GM20000 (cell line): ENCODE measurements around the gene GABRR2.

Experiments used
- DNase-seq: peaks from one replicate; pipeline ENCODE4 v3.0.0; 2012; ENCODE audit warnings: low spot score
- TF ChIP-seq, protein P1 (sequence below): IDR thresholded peaks from 2 replicates; pipeline ENCODE4 v1.5.1; 2012; ENCODE audit warnings: mild to moderate bottlenecking, control low read depth; ENCODE audit errors: extremely low read depth, missing control alignments

Gene GABRR2

DNA sequence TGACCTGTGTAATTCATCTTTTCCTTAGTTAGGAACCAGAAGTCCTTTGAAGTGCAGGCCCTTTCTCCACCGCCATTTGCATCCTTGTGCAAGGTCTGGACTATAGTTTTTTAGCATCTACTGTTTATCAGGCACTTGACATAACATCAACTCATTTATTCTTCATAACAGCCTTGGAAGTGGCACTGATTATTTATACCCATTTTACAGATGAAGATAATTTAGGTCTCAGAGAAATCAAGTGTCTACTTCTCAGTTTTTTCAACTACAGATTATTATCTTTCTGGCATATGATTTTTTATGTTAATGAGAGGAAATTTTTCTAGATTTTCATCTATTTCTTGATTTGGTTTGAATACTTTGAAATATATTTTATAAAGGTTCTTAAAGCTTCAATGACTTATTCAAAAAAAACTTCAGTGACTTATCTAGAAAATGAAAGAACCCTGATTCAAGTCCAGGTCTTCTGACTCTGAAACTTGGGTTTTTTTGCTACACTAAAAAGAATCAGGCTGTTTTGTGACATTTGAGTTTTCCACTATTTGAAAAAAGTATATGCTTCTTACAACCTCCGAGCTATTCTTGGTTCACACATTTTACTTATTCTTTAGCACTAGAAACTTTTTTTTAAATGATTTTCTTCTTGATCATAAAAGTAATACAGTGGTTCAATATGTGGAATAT is 40.6 kb upstream of the GABRR2 start:
- TF ChIP-seq, protein P1, sequence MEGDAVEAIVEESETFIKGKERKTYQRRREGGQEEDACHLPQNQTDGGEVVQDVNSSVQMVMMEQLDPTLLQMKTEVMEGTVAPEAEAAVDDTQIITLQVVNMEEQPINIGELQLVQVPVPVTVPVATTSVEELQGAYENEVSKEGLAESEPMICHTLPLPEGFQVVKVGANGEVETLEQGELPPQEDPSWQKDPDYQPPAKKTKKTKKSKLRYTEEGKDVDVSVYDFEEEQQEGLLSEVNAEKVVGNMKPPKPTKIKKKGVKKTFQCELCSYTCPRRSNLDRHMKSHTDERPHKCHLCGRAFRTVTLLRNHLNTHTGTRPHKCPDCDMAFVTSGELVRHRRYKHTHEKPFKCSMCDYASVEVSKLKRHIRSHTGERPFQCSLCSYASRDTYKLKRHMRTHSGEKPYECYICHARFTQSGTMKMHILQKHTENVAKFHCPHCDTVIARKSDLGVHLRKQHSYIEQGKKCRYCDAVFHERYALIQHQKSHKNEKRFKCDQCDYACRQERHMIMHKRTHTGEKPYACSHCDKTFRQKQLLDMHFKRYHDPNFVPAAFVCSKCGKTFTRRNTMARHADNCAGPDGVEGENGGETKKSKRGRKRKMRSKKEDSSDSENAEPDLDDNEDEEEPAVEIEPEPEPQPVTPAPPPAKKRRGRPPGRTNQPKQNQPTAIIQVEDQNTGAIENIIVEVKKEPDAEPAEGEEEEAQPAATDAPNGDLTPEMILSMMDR, result no peak
- DNase-seq, result peak; percentile 34

DNA sequence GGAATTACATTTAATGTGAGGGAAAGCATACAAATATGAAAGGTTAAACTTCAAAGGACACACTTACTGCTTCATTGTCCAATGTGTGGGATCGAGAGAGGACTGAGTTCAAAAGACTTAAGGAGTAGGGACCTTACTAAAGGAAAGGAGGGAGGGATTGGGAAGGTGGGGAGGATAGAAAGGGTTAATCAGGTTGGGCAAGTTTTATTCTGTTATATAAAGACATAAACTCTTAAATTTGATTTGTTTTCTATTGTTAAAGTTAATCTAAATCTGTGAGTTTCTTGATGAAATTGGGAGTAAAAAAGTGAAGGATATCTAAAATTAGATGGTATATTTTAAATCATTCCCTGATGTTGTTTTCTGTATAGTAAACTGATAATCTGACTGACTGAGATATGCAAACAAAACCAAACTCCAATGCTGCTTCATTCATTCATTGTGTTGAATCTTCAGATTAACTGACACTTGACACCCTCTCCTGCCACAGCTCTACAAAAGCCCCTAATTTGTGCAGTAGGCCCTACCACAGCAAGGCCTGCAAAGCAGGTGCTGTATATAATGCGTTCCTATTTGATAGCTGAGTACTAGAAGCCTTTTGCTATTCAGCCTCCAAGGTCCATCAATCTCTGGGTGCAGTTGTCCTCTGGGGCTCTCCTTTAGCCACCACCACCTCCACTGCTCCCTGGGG is 38.7 kb upstream of the GABRR2 start:
- DNase-seq, result peak; percentile 70
- TF ChIP-seq, protein P1, result no peak

DNA sequence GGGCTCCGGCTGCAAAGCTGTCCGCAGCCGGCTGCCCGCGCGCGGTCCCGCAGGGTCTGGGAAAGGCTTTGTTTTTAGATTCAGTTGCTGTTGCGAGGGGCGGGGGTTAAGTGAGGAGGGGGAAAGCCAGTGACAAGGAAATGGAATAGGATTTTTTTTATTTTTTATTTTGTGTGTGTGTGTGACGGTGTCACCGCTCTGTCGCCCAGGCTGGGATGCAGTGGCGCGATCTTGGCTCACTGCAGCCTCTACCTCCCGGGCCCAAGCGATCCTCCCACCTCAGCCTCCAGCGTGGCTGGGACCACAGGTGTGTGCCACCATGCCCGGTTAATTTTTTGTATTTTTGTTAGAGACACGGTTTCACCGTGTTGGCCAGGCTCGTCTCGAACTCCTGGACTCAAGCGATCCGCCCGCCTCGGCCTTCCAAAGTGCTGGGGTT is 38.0 kb upstream of the GABRR2 start:
- TF ChIP-seq, protein P1, result no peak
- no peak for DNase-seq

DNA sequence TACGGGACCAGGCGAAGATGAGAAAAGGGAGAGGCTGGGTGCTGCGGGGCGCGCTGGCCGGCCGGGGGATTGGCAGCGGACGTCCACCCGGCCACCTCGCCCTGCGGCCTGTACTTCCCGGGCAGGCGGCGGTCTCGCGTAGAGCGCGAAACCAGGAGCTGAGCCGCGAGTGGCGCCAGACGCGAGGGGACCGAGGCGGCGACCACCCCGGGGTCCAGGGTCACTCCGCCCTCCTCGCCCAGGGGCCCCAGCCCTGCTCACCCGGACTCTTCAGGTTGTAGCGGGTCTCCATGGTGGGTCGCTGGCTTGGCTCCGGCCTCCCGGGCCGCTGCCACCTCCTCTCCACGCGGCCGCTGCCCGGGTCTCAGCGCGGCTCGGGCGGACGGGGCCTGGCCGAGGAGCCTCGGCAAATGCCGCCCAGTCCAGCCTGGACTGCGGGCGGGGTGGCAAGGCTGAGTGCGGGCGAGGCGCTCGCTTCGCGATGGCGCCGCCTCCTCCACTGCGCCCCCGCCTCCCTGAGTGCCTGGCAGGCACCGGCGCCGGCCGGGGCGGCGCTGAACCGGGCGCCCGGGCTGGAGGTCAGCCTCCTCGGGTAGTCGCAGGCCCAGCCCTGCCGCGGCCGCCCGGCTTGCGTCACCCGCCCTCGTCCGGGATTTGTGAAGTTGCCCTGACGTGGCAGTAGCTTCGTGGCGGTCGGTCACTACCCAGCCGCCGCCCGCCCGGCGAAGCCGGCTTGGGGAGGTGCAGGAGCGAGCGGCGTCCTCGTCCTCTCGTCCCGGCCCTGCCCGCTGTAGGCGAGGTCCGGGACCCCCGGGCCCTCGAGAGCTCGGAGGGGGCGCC is 37.4 kb upstream of the GABRR2 start, which contains the start of gene UBE2J1:
TSS of gene UBE2J1 (minus strand) at position 445 of the 840 bp plus-strand sequence. CDS start at position 292, 153 bp downstream.
- DNase-seq, result peak; percentile 87
- TF ChIP-seq, protein P1, result no peak

DNA sequence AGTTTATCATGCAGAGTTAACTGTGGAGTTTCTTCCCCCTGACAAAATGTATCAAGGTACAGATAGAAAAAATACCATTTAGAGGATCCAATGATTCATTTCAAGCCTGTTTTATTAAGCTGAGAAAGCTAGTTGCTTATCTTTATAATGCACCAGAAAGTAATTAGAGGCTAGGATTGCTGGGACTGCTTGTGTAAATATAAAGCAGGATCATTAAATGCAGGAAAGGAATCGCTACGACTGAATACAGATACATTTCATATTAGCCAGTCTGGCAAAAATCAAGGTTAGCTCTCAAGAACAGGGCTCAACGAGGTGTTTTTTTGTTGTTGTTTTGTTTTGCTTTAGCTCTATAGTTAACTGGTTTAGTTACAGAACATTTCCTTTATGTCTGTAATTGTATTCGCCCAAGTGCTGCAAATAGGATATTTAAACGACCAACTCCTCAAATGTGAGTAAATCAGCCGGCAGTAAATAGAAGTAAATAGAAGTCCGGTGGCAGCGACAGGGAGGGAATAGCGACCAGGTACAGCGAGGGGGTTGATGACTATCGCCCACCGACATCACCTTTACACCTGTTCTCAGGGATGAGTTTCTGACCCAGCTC is 36.7 kb upstream of the GABRR2 start:
- TF ChIP-seq, protein P1, result no peak
- DNase-seq, result no peak

DNA sequence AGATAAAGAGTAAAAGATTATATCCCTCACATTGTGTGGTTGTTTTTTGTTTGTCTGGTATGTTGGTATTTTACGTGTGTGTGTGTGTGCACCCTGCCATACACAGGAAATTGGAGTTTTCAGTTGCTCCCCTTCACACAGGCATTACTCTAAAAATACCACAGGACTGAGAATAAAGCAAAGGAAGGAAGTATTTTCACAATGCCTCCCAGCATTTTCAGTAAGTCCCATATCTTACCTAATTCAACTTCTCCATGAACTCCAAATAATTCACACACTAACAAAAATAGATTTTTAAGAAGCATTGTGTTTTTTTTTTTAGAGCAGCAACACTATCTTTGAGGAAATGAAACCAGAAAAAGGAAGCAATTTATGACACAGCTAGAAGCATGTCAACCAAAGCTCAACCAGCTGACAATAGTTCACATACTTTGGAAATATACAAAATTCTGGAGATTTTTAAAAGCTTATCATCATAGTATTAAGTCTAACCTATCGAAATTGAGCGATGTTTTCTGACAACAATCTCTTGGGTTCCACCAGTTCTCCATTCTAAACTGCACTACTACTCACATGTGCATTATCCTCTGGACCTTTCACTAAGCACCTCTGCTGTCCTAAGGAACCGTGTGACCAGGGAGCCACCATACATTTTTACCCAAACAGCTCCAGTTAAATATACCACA is 35.3 kb upstream of the GABRR2 start:
- TF ChIP-seq, protein P1, result no peak
- peak; percentile 58 for DNase-seq
